ENCODE measurements around the gene PTCH2.

PTCH2 gene, protein sequence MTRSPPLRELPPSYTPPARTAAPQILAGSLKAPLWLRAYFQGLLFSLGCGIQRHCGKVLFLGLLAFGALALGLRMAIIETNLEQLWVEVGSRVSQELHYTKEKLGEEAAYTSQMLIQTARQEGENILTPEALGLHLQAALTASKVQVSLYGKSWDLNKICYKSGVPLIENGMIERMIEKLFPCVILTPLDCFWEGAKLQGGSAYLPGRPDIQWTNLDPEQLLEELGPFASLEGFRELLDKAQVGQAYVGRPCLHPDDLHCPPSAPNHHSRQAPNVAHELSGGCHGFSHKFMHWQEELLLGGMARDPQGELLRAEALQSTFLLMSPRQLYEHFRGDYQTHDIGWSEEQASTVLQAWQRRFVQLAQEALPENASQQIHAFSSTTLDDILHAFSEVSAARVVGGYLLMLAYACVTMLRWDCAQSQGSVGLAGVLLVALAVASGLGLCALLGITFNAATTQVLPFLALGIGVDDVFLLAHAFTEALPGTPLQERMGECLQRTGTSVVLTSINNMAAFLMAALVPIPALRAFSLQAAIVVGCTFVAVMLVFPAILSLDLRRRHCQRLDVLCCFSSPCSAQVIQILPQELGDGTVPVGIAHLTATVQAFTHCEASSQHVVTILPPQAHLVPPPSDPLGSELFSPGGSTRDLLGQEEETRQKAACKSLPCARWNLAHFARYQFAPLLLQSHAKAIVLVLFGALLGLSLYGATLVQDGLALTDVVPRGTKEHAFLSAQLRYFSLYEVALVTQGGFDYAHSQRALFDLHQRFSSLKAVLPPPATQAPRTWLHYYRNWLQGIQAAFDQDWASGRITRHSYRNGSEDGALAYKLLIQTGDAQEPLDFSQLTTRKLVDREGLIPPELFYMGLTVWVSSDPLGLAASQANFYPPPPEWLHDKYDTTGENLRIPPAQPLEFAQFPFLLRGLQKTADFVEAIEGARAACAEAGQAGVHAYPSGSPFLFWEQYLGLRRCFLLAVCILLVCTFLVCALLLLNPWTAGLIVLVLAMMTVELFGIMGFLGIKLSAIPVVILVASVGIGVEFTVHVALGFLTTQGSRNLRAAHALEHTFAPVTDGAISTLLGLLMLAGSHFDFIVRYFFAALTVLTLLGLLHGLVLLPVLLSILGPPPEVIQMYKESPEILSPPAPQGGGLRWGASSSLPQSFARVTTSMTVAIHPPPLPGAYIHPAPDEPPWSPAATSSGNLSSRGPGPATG

DNA sequence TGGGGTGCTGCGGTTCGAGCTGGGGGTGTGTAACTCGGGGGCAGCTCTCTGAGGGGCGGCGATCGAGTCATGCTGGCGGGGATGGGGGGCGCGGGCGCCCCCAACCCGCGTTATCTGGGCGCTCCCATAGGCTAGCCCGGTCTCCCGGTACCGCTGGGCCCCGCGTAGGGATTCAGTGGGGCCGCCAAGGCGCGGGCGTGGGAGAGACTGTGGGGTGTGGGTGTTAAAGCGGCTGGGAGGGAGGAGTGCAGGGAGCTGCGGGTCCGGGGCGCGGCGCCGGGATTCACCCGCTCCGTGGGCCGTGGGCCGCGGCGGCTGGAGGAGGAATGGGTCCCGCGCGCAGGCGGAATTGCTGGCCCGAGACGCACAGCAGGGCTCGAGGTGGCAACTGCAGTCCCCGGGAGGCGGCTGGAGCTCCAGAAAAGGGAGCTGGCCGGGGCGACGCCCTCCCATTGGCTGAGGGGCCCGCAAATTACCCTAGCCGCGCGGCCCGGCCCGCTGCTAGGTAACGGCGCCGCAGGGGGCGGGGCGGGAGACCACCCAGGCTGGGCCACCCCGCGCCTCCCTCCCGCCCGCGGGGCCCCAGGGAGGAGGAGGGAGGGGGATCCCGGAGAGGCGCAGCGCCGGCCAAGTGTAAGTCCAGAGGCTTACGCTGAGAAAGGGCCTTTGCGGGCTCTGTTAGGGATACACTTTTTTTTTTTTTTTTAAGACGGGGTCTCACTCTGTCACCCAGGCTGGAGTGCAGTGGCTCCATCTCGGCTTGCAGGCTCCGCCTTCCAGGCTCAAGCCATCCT, at the start of gene PTCH2:
PTCH2 (minus strand) TSS at position 392 of the 794 bp plus-strand sequence; CDS start at position 71, 321 bp downstream.
- peak; percentile 97 for DNase-seq (ENCODE audit: low spot score)

DNA sequence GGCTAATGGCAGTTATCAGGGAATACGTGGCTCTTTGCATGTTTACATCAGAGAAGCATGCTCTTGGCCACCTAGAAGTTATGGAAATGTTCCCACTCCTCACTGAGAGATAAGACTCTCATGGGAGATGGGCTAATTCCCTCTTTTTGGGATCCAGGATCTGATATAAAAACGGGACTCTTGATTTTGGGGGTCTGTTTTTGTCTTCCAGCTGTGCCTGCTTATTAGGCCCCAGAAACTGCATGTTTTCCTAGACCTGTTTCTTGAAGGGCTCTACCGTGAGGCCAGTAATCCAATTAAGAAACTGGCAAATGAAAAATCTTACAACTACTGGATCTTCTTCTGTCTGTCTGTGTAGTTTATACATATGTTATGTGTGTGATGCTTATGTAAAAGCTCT, 47.0 kb upstream of the PTCH2 start:
- no peak for DNase-seq (ENCODE audit: low spot score)

DNA sequence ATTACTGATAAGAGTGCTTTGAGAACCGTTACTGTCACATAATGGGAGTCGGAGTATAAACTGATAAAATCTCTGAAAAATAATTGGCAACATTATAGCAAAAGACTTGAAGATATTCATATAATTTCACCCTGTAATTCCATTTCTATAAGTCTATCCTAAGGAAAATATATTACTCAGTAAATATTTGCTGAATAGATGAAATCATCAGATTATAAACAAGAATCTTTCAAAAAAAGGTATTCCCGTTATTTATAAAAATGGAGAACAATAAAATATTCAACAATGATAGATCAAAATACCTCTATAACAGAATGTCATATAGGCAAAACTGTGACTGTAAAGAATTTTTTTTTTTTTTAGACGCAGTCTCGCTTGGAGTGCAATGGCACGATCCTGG, 42.4 kb upstream of the PTCH2 start:
- no peak for DNase-seq (ENCODE audit: low spot score)

DNA sequence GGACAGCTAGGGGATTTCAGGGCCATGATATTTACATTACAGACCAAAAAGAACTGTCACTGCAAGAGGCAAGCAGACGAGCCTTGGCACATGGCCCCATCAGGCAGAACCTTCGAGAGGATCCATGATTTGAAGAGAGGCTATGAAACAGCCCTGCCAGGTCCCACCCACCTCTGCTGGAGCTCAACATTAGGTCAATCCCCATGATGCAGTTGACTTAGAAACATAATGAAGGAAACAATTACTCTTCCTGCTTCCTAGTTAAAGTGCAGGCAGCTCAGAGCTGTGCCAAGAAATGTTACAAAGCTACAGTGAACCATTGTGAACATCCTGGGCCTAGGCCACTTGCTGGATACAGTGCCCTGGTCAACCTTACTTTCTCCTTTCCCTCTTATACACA, 41.7 kb upstream of the PTCH2 start:
- DNase-seq (ENCODE audit: low spot score), result no peak

DNA sequence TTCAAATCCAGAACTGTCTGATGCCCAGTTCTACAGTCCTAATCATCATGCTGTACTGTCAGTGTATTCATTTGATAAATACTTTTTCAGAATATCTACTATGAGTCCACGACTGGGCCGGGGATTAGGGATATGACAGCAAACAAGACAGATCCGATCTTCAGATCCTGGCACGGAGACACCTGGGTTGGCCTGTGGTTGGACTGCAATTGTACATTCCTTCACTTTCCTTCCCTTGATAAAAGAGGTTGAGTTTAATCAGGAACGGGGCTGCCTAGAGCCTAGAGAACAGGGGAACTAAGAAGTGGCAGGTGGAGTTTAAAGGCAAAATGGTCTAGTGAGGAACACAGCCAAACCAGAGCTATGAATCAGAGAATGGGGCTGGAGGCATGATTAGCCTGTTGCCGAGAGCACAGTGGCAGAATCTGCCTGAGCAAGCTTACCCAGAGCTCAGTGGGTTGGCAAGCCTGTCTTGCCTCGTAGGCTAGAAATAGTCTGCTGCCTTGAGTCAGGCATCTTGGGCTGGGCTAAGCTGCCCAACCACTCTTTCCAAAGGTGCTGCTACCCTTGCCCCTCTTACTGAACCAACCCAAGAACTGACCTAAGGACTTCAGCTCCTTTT, 38.1 kb upstream of the PTCH2 start:
- no peak for DNase-seq (ENCODE audit: low spot score)

DNA sequence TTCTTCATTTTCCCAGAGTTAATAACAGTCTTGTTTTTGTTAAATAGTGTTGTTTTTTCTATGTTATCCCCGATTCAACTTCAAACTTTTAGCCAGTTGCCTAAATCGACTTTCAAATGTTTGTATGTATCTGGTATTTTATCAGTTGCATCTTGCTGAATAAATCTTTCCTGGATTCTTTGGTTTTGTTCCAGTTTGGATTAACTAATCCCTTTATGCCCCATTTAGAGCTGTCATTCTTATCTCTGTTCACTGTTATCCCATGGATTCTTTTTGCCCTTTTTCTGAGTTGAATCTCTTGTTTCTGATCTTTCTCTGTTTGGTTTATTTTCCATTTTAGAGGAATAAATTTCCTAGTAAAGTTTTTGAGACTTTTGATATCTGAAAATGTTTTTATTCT, 31.1 kb upstream of the PTCH2 start:
- DNase-seq (ENCODE audit: low spot score), result no peak

DNA sequence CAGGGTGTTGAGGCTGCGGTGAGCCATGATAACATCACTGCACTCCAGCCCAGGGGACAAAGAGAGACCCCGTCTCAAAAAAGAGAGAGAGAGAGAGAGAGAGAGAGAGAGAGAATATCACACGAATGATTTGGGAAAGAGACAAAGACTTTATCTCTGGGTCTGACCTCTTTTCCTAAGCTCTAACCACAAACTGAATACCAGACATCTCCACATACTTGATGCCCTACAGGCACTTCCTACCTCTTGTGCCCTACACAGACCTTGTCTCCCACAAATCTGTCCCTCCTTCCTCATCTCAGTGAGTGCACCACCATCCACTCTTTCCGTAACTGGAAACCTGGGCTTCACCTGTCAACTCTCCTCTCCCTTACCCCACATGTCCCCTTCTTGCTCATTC, 27.0 kb upstream of the PTCH2 start:
- no peak for DNase-seq (ENCODE audit: low spot score)

DNA sequence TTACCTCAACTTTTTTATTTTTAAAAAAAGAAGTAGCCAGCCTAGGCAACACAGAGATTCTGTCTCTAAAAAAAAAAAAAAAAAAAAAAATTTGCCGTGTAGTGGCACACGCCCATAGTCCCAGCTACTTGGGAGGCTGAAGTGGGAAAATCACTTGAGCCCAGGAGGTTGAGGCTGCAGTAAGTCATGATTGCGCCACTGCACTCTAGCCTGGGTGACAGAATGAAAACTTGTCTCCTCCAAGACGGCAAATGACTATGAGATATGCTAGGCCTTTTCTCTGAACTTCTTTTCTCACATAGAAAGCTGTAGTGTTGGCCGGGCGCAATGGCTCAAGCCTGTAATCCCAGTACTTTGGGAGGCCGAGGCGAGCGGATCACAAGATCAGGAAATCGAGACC, 24.7 kb upstream of the PTCH2 start:
- no peak for DNase-seq (ENCODE audit: low spot score)

DNA sequence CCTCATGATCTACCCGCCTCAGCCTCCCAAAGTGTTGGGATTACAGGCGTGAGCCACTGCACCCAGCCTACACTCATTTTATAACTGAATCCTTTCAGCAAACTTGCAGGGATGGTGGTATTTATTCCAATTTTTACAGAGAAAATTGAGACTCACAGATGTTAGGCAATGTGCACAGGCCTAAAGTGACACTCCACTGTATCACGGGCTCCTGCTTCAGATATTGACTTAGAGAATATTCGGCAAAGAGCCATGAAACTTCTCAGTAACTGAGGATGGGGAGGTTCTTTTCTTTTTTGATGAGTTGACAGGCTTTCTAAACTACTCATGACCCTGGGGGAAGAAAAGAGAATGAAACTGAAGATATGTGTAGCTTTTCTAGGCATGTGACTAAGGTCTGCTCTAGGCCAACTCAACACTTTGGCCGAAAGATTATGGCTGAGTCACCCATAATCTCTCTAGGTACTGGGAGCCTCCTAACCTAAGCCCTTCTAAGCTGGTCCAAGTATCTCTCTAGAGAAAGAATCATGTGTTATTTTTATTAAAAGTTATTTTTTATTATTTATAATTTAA, 19.9 kb upstream of the PTCH2 start:
- DNase-seq (ENCODE audit: low spot score), result no peak

DNA sequence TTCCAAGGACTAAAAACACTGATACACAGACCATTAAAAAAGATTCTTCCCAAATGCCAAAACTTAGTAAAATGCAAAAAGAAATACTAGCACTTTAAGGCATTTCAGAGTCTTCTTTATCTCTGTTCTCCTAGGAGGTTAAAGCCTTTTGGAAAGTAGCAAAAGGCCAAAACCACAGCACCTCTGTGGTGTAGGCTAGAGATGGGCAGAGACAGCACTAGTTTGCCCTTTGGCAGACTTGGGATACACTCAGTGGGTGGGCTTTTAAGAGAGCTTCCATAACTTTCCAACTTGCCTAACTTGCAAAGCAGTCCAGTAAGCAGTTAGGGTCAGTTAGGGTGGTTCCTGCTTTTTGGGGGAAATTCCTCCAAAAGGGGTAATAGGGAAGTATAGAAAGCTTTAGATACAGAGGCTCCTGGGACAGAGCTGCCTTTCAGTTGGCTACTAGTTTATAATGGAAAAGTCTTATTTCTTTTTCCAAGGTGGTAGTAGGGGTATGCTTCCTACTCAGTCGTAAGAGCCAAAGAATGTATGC, 17.9 kb upstream of the PTCH2 start:
- no peak for DNase-seq (ENCODE audit: low spot score)

DNA sequence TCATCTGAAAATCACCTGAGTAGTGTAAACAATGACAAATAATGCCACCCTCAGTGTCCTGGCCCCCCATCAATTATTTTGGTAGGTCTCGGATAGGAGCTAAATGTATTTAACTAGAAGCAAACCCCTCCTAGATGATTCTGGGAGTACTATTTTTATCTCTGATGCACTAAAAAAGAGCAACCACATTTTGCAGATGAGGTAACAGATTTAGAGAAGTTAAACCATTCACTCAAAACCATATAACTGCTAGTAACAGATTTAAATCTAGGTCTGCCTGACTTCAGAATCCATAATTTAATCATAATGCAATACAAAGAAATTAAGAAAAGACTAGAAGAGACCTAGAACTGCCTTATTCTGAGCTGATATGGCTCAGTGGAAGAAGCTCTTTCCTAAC, 17.3 kb upstream of the PTCH2 start:
- no peak for DNase-seq (ENCODE audit: low spot score)

DNA sequence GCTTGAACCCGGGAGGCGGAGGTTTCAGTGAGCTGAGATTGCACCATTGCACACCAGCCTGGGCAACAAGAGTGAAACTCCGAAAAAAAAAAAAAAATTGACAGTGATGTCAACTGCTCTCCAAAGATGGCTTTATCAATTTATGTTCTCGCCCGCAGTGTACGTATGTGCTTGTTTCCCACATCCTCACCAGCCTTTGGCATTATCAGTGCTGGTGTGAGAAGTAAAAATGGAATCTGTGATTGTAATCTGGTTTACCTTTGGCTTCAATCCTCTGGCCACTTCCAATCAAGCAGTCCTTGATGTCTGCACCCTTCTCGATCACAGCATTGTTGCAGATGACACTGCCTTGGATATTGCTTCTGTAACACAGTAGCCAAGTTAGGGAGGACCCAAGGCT, 14.4 kb upstream of the PTCH2 start:
- no peak for DNase-seq (ENCODE audit: low spot score)

DNA sequence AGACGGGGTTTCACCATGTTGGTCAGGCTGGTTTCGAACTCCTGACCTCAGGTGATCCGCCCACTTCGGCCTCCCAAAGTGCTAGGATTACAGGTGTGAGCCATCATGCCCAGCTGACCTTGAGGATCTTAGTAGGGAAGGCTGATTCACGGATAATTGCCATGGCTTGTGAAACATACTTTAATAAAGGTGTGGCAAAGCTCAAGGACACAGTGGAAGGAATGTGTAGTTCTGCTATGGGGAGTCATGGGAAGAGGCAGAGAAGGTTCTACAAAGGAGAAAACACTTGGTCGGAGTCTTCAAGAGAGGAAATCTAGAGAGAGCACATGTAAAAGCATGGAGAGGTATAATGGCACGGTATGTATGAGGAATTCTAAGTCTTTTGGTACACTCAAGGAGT, 12.7 kb upstream of the PTCH2 start:
- no peak for DNase-seq (ENCODE audit: low spot score)

DNA sequence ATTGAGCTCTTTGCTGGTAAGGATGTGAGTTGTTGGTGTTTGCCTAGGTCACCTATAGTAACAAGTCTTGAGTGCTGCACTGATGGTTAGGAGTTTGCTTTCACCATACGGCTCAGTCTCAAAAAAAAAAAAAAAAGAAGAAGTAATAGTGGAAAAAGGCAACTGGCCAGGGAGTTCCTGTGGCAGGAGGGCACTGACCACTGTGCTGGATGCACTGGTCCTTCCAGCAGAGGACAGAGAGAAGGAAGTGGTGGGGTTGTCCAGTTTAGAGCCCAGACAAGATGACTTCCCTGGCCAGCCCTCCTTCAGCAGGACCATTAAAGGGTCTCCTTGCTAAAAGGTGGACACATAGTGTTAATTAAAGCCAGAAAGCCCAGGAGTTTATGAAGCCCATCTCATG, 11.9 kb upstream of the PTCH2 start:
- no peak for DNase-seq (ENCODE audit: low spot score)

DNA sequence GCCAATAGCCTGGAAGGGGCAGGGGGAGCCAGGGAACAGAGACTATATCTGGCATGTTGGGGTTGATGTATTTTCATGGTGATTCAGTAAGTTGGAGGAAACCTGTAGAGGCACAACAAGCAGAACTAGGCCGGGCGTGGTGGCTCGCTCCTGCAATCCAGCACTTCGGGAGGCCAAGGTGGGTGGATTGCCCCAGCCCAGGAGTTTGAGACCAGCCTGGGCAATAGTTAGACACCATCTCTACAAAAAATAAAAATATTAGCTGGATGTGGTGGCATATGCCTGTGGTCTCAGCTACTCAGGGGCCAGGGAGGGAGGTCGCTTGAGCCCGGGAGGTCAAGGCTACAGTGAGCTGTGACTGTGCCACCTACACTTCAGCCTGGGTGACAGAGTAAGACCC, 10.1 kb upstream of the PTCH2 start:
- DNase-seq (ENCODE audit: low spot score), result no peak

DNA sequence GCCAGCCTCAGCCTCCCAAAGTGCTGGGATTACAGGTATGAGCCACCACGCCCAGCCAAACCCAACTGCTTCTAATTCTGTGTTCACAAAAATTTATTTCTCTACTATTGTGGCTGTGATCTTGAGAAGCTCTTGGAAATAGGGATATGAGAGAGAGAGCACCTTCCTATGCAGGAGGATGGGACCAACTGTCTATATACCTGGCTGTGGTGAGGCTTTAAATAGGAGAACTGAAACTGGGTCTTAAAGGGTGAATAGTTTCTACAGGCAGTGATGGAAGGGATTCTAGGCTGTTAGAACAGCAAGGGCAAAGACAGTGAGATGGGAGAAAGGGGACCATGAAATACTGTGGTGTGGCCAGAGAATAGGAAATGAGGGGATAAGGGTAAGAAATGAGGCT, 8.3 kb upstream of the PTCH2 start:
- no peak for DNase-seq (ENCODE audit: low spot score)

DNA sequence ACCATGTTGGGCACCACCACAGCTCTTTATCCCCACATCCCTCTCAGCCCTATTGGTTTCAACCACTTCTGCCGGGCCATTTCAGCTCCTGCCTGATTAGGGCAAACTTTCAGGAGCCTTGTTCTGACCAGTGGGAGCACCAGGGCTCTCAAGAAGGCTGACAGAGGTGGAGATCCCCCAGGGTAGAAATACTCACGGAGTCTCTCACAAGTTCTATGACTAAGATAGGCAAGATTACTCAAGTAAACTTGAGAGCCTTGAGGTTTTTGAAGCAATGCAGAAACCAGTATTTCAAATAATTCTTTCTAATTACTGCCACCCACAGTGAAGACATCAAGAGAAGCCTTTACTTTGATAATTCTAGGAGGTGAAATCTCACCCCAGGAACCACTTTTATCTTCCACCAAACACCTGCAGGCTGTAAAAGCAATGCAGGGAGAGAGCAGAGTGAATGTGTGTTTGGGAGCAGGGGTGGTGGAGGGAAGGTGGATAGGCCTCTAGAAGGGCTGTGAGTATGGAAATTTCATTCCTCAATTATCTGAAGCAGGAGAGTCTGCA, 6.6 kb upstream of the PTCH2 start:
- no peak for DNase-seq (ENCODE audit: low spot score)

DNA sequence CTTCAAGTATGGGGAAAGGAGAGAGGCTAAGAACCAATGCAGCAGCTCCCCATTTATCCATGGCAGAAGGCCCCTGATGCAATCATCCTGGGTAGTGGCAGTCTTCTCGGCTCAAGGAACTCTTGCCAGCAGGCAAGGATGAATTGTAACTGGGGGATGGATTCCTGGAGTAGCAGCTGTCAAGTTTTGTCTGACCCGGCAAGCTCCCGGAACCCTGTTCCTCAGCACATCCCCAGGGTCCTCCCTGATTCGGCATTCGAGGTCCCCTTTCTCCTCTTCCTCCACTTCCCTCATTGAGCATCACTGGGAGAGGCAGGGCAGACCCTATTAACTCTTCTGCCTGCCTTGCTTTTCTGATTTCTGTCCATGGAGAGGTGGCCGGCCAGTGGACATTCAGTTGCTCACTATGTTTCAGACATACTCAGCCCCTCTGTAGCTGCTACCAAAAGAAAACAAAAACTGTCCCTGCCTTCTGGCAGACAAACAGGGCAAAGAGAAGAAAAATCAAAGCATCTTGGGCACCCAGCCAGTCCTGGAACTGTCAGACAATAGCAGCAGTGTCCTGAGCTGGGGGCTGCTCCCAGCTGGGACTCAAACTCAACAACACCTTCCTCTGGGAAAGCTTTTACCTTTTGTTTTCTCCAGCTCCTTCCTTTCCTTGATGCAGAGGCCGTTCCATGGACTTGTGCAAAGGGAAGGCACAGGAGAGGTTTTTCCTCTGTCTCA, 5.6 kb upstream of the PTCH2 start:
- DNase-seq (ENCODE audit: low spot score), result no peak

DNA sequence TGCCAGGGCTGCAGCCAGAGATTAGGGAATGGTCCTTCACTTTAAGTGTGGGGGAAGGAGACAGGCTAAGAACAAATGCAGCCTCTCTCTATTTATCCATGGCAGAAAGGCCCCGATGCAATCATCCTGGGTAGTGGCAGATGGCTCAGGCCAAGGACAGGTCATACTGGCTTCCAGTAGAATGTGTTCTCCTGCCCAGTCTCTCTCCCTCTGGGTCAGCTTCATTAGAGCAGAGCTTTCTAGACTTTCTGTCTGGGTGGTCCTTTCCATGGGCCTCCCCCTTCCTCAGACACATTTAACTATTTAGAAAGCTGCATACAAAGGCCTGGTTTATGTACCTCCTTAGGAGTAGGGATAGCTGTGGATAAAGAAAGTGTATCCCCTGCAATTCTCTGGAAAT, 4.8 kb upstream of the PTCH2 start:
- DNase-seq (ENCODE audit: low spot score), result no peak

DNA sequence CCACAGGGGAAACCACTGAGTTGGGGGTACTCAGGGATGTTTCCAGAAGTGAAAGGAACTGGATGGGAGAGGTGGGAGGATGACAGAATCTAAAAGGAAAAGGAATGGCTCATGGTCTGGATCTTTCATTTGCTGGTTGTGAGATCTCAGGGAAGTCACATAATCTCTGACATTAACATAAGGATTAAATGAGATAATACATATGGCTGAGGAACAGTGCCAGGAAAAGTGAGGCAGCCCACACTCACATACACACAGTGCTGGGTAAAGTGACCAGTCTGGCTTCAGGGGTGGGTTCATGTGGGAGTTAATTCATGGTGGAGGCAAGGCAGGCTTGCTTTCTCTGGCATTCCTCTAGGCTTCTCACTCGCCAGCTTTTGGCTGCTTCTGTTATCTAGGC, 3.9 kb upstream of the PTCH2 start:
- DNase-seq (ENCODE audit: low spot score), result no peak
